Neutrophil (primary cell): ENCODE data around the gene PIGV.

Experiments
- H3K27ac ChIP-seq: fragments of 200-600 bp; sonication (generic); 2 replicates; pipeline ENCODE4 v1.5.1; 2016; ENCODE audit warnings: mild to moderate bottlenecking, moderate library complexity
- H3K27me3 ChIP-seq: fragments of 200-600 bp; sonication (generic); 2 replicates; pipeline ENCODE4 v1.6.0; 2016; ENCODE audit warnings: mild to moderate bottlenecking
- H3K36me3 ChIP-seq: fragments of 200-600 bp; sonication (generic); 2 replicates; pipeline ENCODE4 v1.5.1; 2017
- H3K4me1 ChIP-seq, 2 experiments: fragments of 200-600 bp in 1 of 2; sonication (generic) in 1 of 2; 1 replicate in 1 of 2; 2 replicates in 1 of 2; pipeline versions ENCODE4 v1.5.1 to v1.6.1; 2013 to 2016; ENCODE audit warnings: low read depth in 1 of 2, low read length in 1 of 2, mild to moderate bottlenecking in 1 of 2, moderate library complexity in 1 of 2; ENCODE audit not compliant: control insufficient read depth in 1 of 2, insufficient read depth in 1 of 2
- H3K4me3 ChIP-seq, 2 experiments: fragments of 200-600 bp in 1 of 2; sonication (generic) in 1 of 2; 1 replicate in 1 of 2; 2 replicates in 1 of 2; pipeline ENCODE4 v1.5.1; 2013 to 2016; ENCODE audit warnings: low read depth in 1 of 2, low read length in 1 of 2, mild to moderate bottlenecking in 1 of 2, moderate library complexity in 1 of 2
- H3K9me3 ChIP-seq: fragments of 200-600 bp; sonication (generic); 2 replicates; pipeline ENCODE4 v1.5.1; 2016
- TF ChIP-seq, protein P1 (sequence below): fragments of 200-600 bp; sonication (generic); IDR thresholded peaks from 2 replicates; pipeline ENCODE4 v1.5.1; 2016; ENCODE audit warnings: antibody characterized with exemption

PIGV gene

DNA sequence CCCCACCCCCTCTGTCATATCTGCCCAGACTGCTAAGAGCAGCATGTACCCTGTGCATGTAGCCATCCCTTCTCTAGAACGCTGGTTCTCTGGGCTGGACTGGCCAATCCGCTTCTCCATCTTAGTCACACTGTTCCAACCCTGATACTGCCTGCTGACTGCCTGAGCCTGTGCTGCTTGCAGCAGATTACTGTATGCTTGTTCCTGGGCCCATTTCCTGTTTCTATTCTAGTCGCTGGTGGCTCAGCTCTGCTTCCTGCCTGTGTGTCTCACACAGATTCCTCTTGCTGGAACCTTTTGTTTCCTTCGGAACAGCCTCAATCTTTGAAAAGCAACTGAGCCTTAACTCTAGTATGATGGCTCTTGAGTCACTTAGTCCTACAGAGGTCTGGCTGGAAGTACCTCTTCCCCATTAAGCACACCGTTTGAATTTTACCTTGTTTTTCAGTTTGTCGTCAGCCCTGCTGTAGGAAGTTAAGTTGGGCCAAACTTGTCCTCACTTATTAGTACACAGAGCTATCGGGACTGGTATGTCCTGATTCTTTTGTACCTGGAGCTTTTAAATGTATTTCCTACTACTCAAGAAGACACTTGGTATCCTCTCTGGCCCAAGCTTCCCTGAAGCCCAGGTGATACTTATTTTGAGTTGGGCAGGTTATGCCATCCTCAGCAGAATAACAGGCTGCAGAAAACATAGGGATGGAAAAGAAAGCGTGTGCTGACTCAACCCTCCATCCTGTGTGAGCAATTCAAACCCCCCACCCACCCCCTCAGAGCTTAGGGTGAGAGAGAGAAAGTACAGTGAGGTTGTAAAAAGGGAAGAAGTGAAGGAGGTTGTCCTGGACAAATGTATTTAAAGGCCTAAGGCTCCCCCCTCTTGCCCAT is 43.4 kb upstream of the PIGV start:
- peaks cover 29 to 30% of the 10 kb centered on the region in 2 experiments for H3K4me1 ChIP-seq

DNA sequence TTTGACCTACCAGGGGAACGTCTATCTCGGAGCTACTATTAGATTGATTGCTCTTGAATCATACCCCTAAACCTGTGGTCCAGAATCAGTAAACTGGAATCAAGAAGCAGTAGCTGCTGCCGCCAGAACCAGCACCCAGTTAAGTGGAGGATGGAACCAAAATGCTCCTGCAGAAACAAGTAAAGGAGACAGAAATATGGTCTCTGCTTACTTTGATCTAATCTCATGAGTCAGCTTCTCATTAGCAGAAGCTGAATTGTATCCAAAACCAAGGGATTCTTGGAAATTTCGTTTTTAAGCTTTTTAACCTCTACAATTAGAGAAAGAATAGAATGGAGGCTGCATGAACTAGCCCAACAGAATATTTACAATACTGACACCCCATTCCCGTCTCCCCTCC is 42.6 kb upstream of the PIGV start:
- peaks cover 39% of the 10 kb centered on the region for H3K36me3 ChIP-seq
- TF ChIP-seq, protein P1, sequence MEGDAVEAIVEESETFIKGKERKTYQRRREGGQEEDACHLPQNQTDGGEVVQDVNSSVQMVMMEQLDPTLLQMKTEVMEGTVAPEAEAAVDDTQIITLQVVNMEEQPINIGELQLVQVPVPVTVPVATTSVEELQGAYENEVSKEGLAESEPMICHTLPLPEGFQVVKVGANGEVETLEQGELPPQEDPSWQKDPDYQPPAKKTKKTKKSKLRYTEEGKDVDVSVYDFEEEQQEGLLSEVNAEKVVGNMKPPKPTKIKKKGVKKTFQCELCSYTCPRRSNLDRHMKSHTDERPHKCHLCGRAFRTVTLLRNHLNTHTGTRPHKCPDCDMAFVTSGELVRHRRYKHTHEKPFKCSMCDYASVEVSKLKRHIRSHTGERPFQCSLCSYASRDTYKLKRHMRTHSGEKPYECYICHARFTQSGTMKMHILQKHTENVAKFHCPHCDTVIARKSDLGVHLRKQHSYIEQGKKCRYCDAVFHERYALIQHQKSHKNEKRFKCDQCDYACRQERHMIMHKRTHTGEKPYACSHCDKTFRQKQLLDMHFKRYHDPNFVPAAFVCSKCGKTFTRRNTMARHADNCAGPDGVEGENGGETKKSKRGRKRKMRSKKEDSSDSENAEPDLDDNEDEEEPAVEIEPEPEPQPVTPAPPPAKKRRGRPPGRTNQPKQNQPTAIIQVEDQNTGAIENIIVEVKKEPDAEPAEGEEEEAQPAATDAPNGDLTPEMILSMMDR: no peak
- H3K4me1 ChIP-seq: peaks cover 29 to 30% of the 10 kb centered on the region in 2 experiments
- H3K4me3 ChIP-seq: peak overlapping the region in 1 of 2 experiments; percentile 59
- H3K9me3 ChIP-seq: no peaks in the 10 kb centered on the region
- H3K27me3 ChIP-seq: no peaks in the 10 kb centered on the region
- peak overlapping the region; percentile 93 for H3K27ac ChIP-seq

More for the DNA sequence above, 43.4 kb upstream of the PIGV start:
- peak overlapping the region; percentile 53 to 59 for H3K4me3 ChIP-seq
- no peaks in the 10 kb centered on the region for H3K27me3 ChIP-seq
- H3K27ac ChIP-seq: peak overlapping the region; percentile 93
- TF ChIP-seq, protein P1: no peak
- H3K36me3 ChIP-seq: peaks cover 33% of the 10 kb centered on the region
- H3K9me3 ChIP-seq: no peaks in the 10 kb centered on the region

DNA sequence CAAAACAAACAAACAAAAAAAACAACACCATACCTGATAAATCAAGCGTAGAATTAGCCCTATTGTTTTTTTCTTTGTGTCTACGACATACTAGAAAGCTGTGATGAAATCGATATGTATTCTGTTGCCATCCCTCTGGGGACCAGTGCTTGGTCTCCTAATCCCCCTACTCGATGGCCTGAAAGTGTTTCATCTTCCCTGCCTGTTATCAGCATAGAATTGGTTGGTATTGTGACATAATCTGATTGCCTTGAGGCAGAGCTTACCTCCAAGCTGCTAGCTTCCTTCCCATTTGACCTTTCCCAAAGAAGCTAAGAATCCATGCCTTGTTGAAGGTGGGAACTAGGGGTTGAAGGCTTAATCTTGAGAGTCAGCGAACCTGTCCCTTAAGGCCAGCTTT is 40.7 kb upstream of the PIGV start:
- Histone ChIP-seq H3K4me1 (peaks cover 29 to 30% of the 10 kb centered on the region in 2 experiments), H3K27ac (peak overlapping the region; percentile 21), H3K4me3 (no peak overlapping the region), H3K27me3 (no peaks in the 10 kb centered on the region), H3K9me3 (no peaks in the 10 kb centered on the region), H3K36me3 (peaks cover 23% of the 10 kb centered on the region)
- TF ChIP-seq, protein P1: no peak

DNA sequence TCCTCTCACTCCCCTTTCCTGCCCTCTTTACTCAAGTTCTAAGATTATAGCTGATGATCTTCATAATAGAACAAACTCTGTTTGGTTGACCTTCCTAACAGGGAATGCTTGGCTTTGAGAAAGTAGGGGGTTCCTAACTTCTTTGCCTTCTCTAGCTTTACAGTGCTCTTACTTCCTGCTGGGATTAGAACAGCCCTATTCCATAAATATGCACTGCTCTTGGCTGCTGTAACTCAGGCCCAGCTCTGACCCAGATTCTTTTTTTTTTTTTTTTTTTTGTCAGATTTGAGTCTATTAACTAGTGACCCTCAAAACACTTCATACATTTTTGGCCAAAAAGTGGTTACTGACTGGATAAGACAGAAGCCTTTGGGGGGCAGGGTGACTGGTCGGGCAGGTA is 39.4 kb upstream of the PIGV start:
- no peak overlapping the region for H3K4me3 ChIP-seq
- no peaks in the 10 kb centered on the region for H3K9me3 ChIP-seq
- peaks cover 22 to 23% of the 10 kb centered on the region in 2 experiments for H3K4me1 ChIP-seq
- TF ChIP-seq, protein P1: no peak
- no peaks in the 10 kb centered on the region for H3K27me3 ChIP-seq
- H3K36me3 ChIP-seq: peaks cover 23% of the 10 kb centered on the region
- peak overlapping the region; percentile 40 for H3K27ac ChIP-seq

DNA sequence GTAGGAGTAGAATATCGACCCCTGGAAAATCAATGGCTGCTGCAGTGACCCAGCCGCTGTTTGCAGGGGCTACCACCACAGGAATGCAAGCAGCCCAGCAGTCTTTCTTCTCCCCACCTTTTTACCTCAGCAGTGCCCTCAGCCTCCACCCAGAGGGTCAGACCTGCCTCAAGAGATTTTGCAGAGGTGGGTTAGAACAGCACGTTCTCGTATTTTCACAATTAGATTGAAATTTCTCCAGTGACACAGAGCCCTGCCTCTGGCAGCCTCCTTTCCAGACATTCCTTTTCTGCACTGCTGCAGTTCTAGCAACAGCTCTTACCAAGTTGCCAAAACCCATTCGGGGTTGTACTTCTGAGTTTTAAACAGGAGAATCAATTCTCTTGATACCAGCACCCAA is 38.3 kb upstream of the PIGV start:
- peaks cover 32% of the 10 kb centered on the region for H3K36me3 ChIP-seq
- peaks cover 11 to 12% of the 10 kb centered on the region in 2 experiments for H3K4me1 ChIP-seq
- H3K9me3 ChIP-seq: no peaks in the 10 kb centered on the region
- H3K27ac ChIP-seq: peak overlapping the region; percentile 30
- no peaks in the 10 kb centered on the region for H3K27me3 ChIP-seq
- no peak overlapping the region for H3K4me3 ChIP-seq
- TF ChIP-seq, protein P1: no peak
